Measurements from ENCODE around the gene CLPTM1L. TPM values are rescaled to one million over a fixed set of nuclear protein-coding genes. Genes with fewer than 3 reads are reported as not detected.

The CLPTM1L gene
- total RNA-seq, 4 donors from 2014 or later, result 96.9 to 139 (median 126) TPM

DNA sequence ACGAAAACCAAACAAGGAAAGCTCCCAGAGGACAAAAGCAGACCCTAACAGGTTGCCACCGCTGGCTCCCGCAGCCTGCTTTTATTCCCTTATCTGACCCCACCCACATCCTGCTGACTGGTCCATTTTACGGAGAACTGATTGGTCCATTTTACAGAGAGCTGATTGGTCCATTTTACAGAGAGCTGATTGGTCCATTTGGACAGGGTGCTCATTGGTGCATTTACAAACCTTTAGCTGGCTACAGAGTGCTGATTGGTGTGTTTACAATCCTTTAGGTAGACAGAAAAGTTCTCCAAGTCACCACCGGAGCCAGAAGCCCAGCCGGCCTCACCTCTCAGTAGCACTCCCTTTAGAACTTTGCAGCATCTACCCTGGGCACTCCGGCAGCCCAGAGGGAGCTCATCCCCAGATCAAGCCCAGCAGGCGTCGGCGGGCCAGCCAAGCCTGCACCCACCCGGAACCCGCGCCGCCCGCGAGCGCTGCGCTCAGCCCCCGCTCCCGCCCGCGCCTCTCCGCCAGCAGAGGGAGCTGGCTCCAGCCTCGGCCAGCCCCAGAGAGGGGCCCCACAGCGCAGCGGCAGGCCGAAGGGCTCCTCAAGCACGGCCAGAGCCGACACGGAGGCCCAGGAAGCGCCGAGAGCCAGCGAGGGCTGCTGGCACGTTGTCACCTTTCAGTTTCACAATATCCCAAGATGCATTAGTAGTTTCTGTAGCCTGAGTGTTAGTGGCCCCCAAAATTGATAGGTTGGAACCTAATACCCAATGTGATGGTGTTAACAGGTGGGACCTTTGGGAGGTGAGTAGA lies 35.3 kb upstream of the CLPTM1L start:
- H3K27ac ChIP-seq (replicated peaks in 1 of 4), result no peak overlapping the region
- no peaks in the 10 kb centered on the region for H3K36me3 ChIP-seq
- peak overlapping the region; percentile 1 to 42 (median 21) for H3K4me3 ChIP-seq
- TF ChIP-seq POLR2A (IDR thresholded peaks at IDR 0.05; ENCODE audit: low read depth), result no peak
- TF ChIP-seq, protein P1, sequence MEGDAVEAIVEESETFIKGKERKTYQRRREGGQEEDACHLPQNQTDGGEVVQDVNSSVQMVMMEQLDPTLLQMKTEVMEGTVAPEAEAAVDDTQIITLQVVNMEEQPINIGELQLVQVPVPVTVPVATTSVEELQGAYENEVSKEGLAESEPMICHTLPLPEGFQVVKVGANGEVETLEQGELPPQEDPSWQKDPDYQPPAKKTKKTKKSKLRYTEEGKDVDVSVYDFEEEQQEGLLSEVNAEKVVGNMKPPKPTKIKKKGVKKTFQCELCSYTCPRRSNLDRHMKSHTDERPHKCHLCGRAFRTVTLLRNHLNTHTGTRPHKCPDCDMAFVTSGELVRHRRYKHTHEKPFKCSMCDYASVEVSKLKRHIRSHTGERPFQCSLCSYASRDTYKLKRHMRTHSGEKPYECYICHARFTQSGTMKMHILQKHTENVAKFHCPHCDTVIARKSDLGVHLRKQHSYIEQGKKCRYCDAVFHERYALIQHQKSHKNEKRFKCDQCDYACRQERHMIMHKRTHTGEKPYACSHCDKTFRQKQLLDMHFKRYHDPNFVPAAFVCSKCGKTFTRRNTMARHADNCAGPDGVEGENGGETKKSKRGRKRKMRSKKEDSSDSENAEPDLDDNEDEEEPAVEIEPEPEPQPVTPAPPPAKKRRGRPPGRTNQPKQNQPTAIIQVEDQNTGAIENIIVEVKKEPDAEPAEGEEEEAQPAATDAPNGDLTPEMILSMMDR (IDR thresholded peaks at IDR 0.05), result peak; percentile 55 to 68 (median 57)
- H3K4me1 ChIP-seq, result peaks cover 4 to 11% (median 10%) of the 10 kb centered on the region in 4 donors
- intact Hi-C loops (cut with DNase I), result loop anchor here (2.0 kb wide), 1 partner anchor 265 kb away; no protein-coding TSS in a partner anchor
- DNase-seq (ENCODE audit: extremely low spot score), result no peak
- no peaks in the 10 kb centered on the region for H3K9me3 ChIP-seq
- peaks cover 0 to 53% (median 5%) of the 10 kb centered on the region in 4 donors for H3K27me3 ChIP-seq
- WGBS, result 40% methylated on average over 13 of the region's 34 CpGs

DNA sequence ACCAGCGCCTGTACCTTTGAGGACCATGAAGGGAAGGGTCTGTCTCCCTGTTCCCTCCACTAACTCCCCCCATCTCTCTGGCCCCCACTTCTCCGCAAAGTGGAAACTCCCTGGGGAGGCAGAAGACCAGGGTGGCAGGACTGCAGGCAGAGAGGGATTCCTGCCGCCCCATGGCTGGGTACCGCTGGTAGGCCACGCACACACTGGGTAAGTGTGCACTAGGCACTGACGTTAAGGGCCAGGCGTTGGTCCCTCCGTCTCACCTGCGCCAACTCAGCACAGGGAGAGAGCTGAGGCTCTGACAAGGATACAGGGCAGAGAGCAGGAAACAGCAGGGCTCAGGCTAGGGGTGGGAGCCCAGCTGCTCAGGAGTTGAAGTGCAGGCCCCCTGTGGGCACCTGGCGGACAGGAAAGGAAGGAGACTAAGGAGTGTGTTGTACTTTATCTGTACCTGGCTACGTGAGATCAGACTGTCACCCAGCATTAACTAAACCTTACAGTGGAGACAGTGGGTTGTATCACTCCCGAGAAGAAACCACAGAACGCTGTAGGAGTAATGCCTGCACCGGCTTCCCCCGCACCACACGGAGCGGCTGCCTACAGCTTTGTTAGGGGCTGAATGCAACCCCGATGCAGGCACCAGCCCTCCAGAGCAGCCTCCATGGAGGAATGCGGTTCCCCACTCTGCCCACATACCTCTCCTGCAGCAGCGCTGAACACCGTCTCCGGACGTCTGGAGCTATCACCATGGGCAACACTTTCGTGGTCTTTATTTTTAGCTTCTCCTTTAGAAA lies 34.2 kb upstream of the CLPTM1L start:
- Histone ChIP-seq H3K36me3 (no peaks in the 10 kb centered on the region), H3K27ac (replicated peaks in 1 of 4) (no peak overlapping the region), H3K27me3 (peaks cover 0 to 53% (median 5%) of the 10 kb centered on the region in 4 donors), H3K4me3 (no peak overlapping the region), H3K4me1 (peaks cover 4 to 11% (median 8%) of the 10 kb centered on the region in 4 donors), H3K9me3 (no peaks in the 10 kb centered on the region)
- intact Hi-C loops (cut with DNase I), result no loop called here
- DNase-seq (ENCODE audit: extremely low spot score), result no peak
- 95% methylated on average over 24 of the region's 24 CpGs for WGBS
- no peak for TF ChIP-seq EP300 (IDR thresholded peaks at IDR 0.05)
- TF ChIP-seq POLR2A (IDR thresholded peaks at IDR 0.05; ENCODE audit: low read depth), result no peak
- TF ChIP-seq, protein P1 (IDR thresholded peaks at IDR 0.05), result no peak
- no peak for TF ChIP-seq POLR2AphosphoS5 (IDR thresholded peaks at IDR 0.05)

DNA sequence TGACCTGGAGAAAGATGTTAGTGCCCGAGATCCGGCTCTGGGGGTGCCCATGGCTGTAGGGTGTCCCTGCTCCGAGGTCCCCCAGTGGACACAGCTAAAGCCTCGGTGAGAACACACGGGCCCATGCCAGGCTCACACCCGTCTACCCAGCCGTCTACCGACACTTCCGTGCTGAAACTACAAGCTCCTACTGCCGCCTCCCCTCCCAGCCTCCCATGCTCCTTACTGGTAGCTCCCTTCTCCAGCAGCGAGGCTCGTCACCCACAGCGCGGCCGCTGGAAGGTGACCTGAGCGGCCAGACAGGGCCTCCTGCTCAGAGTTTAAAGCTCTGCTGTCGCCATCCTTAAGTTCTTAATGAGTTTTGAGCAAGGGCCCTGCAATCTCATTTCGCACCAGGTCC lies 33.2 kb upstream of the CLPTM1L start:
- Histone ChIP-seq H3K27ac (replicated peaks in 1 of 4) (no peak overlapping the region), H3K4me1 (peaks cover 4 to 11% (median 8%) of the 10 kb centered on the region in 4 donors), H3K27me3 (peaks cover 0 to 48% (median 5%) of the 10 kb centered on the region in 4 donors), H3K9me3 (no peaks in the 10 kb centered on the region), H3K4me3 (no peak overlapping the region), H3K36me3 (no peaks in the 10 kb centered on the region)
- TF ChIP-seq POLR2AphosphoS5 (IDR thresholded peaks at IDR 0.05), result no peak
- no peak for TF ChIP-seq EP300 (IDR thresholded peaks at IDR 0.05)
- TF ChIP-seq, protein P1 (IDR thresholded peaks at IDR 0.05), result no peak
- no peak for TF ChIP-seq POLR2A (IDR thresholded peaks at IDR 0.05; ENCODE audit: low read depth)
- WGBS, result 92% methylated on average over 18 of the region's 18 CpGs
- no peak for DNase-seq (ENCODE audit: extremely low spot score)
- intact Hi-C loops (cut with DNase I), result no loop called here

DNA sequence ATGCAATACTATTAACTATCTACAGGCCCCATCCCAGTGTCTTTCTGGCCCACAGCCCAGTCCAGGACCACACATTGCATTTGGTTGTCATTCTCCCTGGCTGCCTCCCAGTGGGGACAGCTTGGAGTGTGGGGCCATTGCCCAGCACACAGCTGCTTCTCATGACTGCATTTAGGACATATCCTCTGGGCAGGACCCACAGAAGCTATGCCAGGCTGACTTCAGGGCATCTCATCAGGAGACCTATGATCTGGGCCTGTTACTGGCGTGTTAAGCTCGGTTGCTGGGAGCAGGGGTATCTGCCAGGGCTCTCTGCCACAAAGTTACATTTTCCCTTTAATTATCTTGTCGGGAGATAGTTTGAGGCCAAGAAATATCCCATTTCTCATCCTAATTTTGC lies 32.1 kb upstream of the CLPTM1L start:
- intact Hi-C loops (cut with DNase I), result no loop called here
- WGBS, result 65% methylated on average over 2 of the region's 3 CpGs
- Histone ChIP-seq H3K27me3 (peaks cover 0 to 44% (median 5%) of the 10 kb centered on the region in 4 donors), H3K27ac (replicated peaks in 1 of 4) (no peak overlapping the region), H3K9me3 (no peaks in the 10 kb centered on the region), H3K36me3 (no peaks in the 10 kb centered on the region), H3K4me3 (no peak overlapping the region), H3K4me1 (peaks cover 4 to 11% (median 8%) of the 10 kb centered on the region in 4 donors)
- no peak for DNase-seq (ENCODE audit: extremely low spot score)
- TF ChIP-seq POLR2A (IDR thresholded peaks at IDR 0.05; ENCODE audit: low read depth), result no peak
- TF ChIP-seq POLR2AphosphoS5 (IDR thresholded peaks at IDR 0.05), result no peak
- TF ChIP-seq, protein P1 (IDR thresholded peaks at IDR 0.05), result no peak
- no peak for TF ChIP-seq EP300 (IDR thresholded peaks at IDR 0.05)
